HEK293 (cell line): ENCODE data around the gene WNT11.
A peak's percentile ranks its signal among the peaks of the same experiment; 100 is the strongest.

Source experiments
- CTCF ChIA-PET: fragments of 350-600 bp; formaldehyde crosslinking; extraction: SDS; loops from one replicate; lab custom pipeline; 2021; ENCODE audit warnings: antibody characterized with exemption; lab: Yijun Ruan, JAX
- POLR2A ChIA-PET: fragments of 300-600 bp; formaldehyde crosslinking; extraction: SDS; loops from one replicate; lab custom pipeline; 2020; ENCODE audit warnings: antibody characterized with exemption, inconsistent platforms; lab: Yijun Ruan, JAX
- H3K27ac ChIP-seq: fragments of 200-500 bp; sonication (Bioruptor generic); 2 replicates; pipeline ENCODE4 v1.5.1; 2014; ENCODE audit warnings: low read depth, low read length, control low read depth, inconsistent platforms; ENCODE audit errors: extremely low read depth
- H3K36me3 ChIP-seq, 2 experiments: fragments of 200-500 bp in 1 of 2; sonication (Bioruptor generic) in 1 of 2; 1 replicate in 1 of 2; 2 replicates in 1 of 2; pipeline ENCODE4 v1.5.1; 2014 to 2017; ENCODE audit warnings: inconsistent platforms in 2 of 2, low read length in 2 of 2; ENCODE audit not compliant: control insufficient read depth in 2 of 2, insufficient read depth in 1 of 2
- H3K4me1 ChIP-seq: fragments of 200-500 bp; sonication (Bioruptor generic); 2 replicates; pipeline ENCODE4 v1.5.1; 2014; ENCODE audit warnings: mild to moderate bottlenecking, low read length, inconsistent platforms; ENCODE audit not compliant: control insufficient read depth, insufficient read depth
- H3K4me3 ChIP-seq: 2 replicates; pipeline ENCODE4 v1.5.1; 2011; ENCODE audit warnings: low read depth, mild to moderate bottlenecking, control low read depth, low read length, moderate library complexity
- H3K9me3 ChIP-seq: fragments of 200-500 bp; sonication (Bioruptor generic); 2 replicates; pipeline ENCODE4 v1.5.1; 2014; ENCODE audit warnings: low read depth, low read length, inconsistent platforms; ENCODE audit not compliant: control insufficient read depth, insufficient read depth
- GLI2 ChIP-seq: fragments of 450-650 bp; formaldehyde crosslinking; IDR thresholded peaks from 2 replicates; pipeline ENCODE4; 2017; ENCODE audit warnings: missing biosample characterization, missing genetic modification characterization, low read depth, borderline replicate concordance
- OVOL3 ChIP-seq: fragments of 450-650 bp; formaldehyde crosslinking; IDR thresholded peaks from 2 replicates; pipeline ENCODE4 v1.5.1; 2016; ENCODE audit warnings: missing biosample characterization, missing genetic modification characterization
- PRDM10 ChIP-seq: fragments of 450-650 bp; formaldehyde crosslinking; IDR thresholded peaks from 2 replicates; pipeline ENCODE4 v1.5.1; 2016; ENCODE audit warnings: missing biosample characterization, missing genetic modification characterization
- SCRT1 ChIP-seq: fragments of 450-650 bp; formaldehyde crosslinking; IDR thresholded peaks from 2 replicates; pipeline ENCODE4 v1.5.1; 2016; ENCODE audit warnings: missing biosample characterization, missing genetic modification characterization, borderline replicate concordance
- SCRT2 ChIP-seq: fragments of 450-650 bp; formaldehyde crosslinking; IDR thresholded peaks from 2 replicates; pipeline ENCODE4 v1.5.1; 2016; ENCODE audit warnings: missing biosample characterization, missing genetic modification characterization
- YY2 ChIP-seq: fragments of 450-650 bp; formaldehyde crosslinking; IDR thresholded peaks from 2 replicates; pipeline ENCODE4 v1.5.1; 2016; ENCODE audit warnings: missing biosample characterization, missing genetic modification characterization
- ZFP69B ChIP-seq: fragments of 450-650 bp; formaldehyde crosslinking; IDR thresholded peaks from 2 replicates; pipeline ENCODE4 v1.5.1; 2016; ENCODE audit warnings: missing biosample characterization, missing genetic modification characterization
- ZNF140 ChIP-seq: fragments of 450-650 bp; formaldehyde crosslinking; IDR thresholded peaks from 2 replicates; pipeline ENCODE4 v1.5.1; 2016; ENCODE audit warnings: missing biosample characterization, missing genetic modification characterization
- ZNF292 ChIP-seq: fragments of 450-650 bp; formaldehyde crosslinking; IDR thresholded peaks from 2 replicates; pipeline ENCODE4 v1.5.1; 2016; ENCODE audit warnings: low read depth, missing biosample characterization, missing genetic modification characterization, borderline replicate concordance
- ZNF341 ChIP-seq: fragments of 450-650 bp; formaldehyde crosslinking; IDR thresholded peaks from 2 replicates; pipeline ENCODE4; 2016; ENCODE audit warnings: low read depth, missing biosample characterization, missing genetic modification characterization
- ZNF433 ChIP-seq: fragments of 450-650 bp; formaldehyde crosslinking; IDR thresholded peaks from 2 replicates; pipeline ENCODE4 v1.5.1; 2016; ENCODE audit warnings: missing biosample characterization, missing genetic modification characterization, low read depth
- ZNF48 ChIP-seq: fragments of 450-650 bp; formaldehyde crosslinking; IDR thresholded peaks from 2 replicates; pipeline ENCODE4 v1.5.1; 2016; ENCODE audit warnings: missing biosample characterization, missing genetic modification characterization
- ZNF624 ChIP-seq: fragments of 450-650 bp; formaldehyde crosslinking; IDR thresholded peaks from 2 replicates; pipeline ENCODE4 v1.5.1; 2017; ENCODE audit warnings: missing biosample characterization, missing genetic modification characterization
- ZNF76 ChIP-seq: fragments of 450-650 bp; formaldehyde crosslinking; IDR thresholded peaks from 2 replicates; pipeline ENCODE4; 2016; ENCODE audit warnings: low read depth, missing biosample characterization, missing genetic modification characterization, borderline replicate concordance
- ZNF776 ChIP-seq: fragments of 450-650 bp; formaldehyde crosslinking; IDR thresholded peaks from 2 replicates; pipeline ENCODE4 v1.5.0; 2017; ENCODE audit warnings: missing biosample characterization, missing genetic modification characterization, borderline replicate concordance
- ZSCAN18 ChIP-seq: fragments of 450-650 bp; formaldehyde crosslinking; IDR thresholded peaks from 2 replicates; pipeline ENCODE4 v1.5.1; 2016; ENCODE audit warnings: missing biosample characterization, missing genetic modification characterization

The WNT11 gene

GRCh38 chr11:76243193-76243956 is 37.1 kb upstream of the WNT11 start:
- CTCF ChIA-PET, result interaction anchor here (0.7 to 2.8 kb wide), 4 partner anchors 13 to 602 kb away, joined by 3 to 10 read pairs (median 4); no protein-coding TSS in a partner anchor
- H3K4me3 ChIP-seq, result no peak overlapping the region
- TF ChIP-seq ZNF624 (tag by site-specific recombination) (no peak), YY2 (no peak), ZNF76 (tag by site-specific recombination) (no peak), GLI2 (no peak), ZNF341 (tag by site-specific recombination) (0 out of 2 replicates have a peak, but pooled peaks have one; percentile 20), ZNF292 (tag by site-specific recombination) (no peak), ZNF433 (tag by site-specific recombination) (no peak), ZFP69B (tag by site-specific recombination) (no peak), OVOL3 (tag by site-specific recombination) (no peak), ZNF48 (tag by site-specific recombination) (no peak), SCRT2 (tag by site-specific recombination) (no peak), PRDM10 (tag by site-specific recombination) (peak; percentile 57; the same call in 1 of the 2 replicates)
- TF ChIP-seq, all 188 proteins: peak for 2

GRCh38 chr11:76242004-76242779 is 35.9 kb upstream of the WNT11 start:
- Histone ChIP-seq H3K4me1 (no peaks in the 10 kb centered on the region; the same call in 1 of the 2 replicates), H3K36me3 (no peaks in the 10 kb centered on the region), H3K4me3 (no peak overlapping the region), H3K9me3 (no peaks in the 10 kb centered on the region), H3K27ac (no peak overlapping the region)
- TF ChIP-seq ZSCAN18 (tag by site-specific recombination), result no peak
- TF ChIP-seq SCRT1 (tag by site-specific recombination), result peak; percentile 64; the same call in 1 of the 2 replicates
- no peak for TF ChIP-seq ZNF776
- peak; percentile 87 for TF ChIP-seq SCRT2 (tag by site-specific recombination)
- TF ChIP-seq ZNF140, result no peak
- ChIA-PET CTCF (interaction anchor here (0.7 kb wide), 2 partner anchors 46 to 600 kb away, joined by 3 to 4 read pairs; no protein-coding TSS in a partner anchor), POLR2A (no interaction called here)

More at GRCh38 chr11:76243193-76243956, 37.1 kb upstream of the WNT11 start:
- Histone ChIP-seq H3K36me3 (no peaks in the 10 kb centered on the region), H3K4me1 (no peaks in the 10 kb centered on the region), H3K9me3 (no peaks in the 10 kb centered on the region), H3K27ac (no peak overlapping the region)
- POLR2A ChIA-PET, result interaction anchor here (1.5 kb wide), 1 partner anchor 10 kb away, joined by 3 read pairs; no protein-coding TSS in a partner anchor
